Activated B cell treated with CpG ODN at 0.5 μM for 24 hours (primary cell): ENCODE results near the gene PDK2. TPM values are rescaled to one million over a fixed set of nuclear protein-coding genes. Genes with fewer than 3 reads are reported as not detected.

Experiments used
- ATAC-seq: fragments of 200-7000 bp; cut with Tn5 transposase; one replicate; pipeline ENCODE4 v1.10.0; 2021; ENCODE audit warnings: low read depth, mild to moderate bottlenecking, moderate library complexity
- CTCF ChIA-PET: fragments of 350-600 bp; sonication (Branson Sonifier 250); formaldehyde crosslinking; loops from one replicate; lab custom pipeline; 2021; ENCODE audit warnings: antibody characterized with exemption; lab: Charles Lee
- POLR2A ChIA-PET: fragments of 350-600 bp; sonication (Branson Sonifier 250); formaldehyde crosslinking; loops from one replicate; lab custom pipeline; 2021; ENCODE audit warnings: antibody characterized with exemption; lab: Charles Lee
- DNase-seq: peaks from one replicate; pipeline ENCODE4 v3.0.0; 2022
- H3K27ac Mint-ChIP-seq: one replicate; pipeline ENCODE4 v1.8.0; 2020; ENCODE audit warnings: mixed read lengths
- H3K27me3 Mint-ChIP-seq: one replicate; pipeline ENCODE4 v1.8.0; 2021; ENCODE audit warnings: mixed read lengths
- H3K36me3 Mint-ChIP-seq: one replicate; pipeline ENCODE4 v1.8.0; 2021; ENCODE audit warnings: low read depth, mixed read lengths
- H3K4me1 Mint-ChIP-seq: one replicate; pipeline ENCODE4 v1.8.0; 2021; ENCODE audit warnings: mixed read lengths
- H3K4me3 Mint-ChIP-seq: one replicate; pipeline ENCODE4 v1.8.0; 2020; ENCODE audit warnings: mild to moderate bottlenecking, mixed read lengths
- H3K9me3 Mint-ChIP-seq: one replicate; pipeline ENCODE4 v1.8.0; 2020; ENCODE audit warnings: mixed read lengths
- intact Hi-C: fragments of 100-400 bp; cut with micrococcal nuclease; formaldehyde crosslinking; loops from one replicate; pipeline ENCODE4 v1.15.1; 2024
- total RNA-seq: library from RNA; stranded (reverse); gene quantifications from 2 replicates; pipeline ENCODE4 v1.2.3, GENCODE V29; 2022
- TF ChIP-seq, protein P1 (sequence below): fragments of 200-600 bp; IDR thresholded peaks from one replicate; pipeline ENCODE4 v1.8.0; 2022; ENCODE audit warnings: antibody characterized with exemption, mild to moderate bottlenecking

Gene PDK2
- total RNA-seq, 1 donor from 2014 or later: 15.9 TPM

DNA sequence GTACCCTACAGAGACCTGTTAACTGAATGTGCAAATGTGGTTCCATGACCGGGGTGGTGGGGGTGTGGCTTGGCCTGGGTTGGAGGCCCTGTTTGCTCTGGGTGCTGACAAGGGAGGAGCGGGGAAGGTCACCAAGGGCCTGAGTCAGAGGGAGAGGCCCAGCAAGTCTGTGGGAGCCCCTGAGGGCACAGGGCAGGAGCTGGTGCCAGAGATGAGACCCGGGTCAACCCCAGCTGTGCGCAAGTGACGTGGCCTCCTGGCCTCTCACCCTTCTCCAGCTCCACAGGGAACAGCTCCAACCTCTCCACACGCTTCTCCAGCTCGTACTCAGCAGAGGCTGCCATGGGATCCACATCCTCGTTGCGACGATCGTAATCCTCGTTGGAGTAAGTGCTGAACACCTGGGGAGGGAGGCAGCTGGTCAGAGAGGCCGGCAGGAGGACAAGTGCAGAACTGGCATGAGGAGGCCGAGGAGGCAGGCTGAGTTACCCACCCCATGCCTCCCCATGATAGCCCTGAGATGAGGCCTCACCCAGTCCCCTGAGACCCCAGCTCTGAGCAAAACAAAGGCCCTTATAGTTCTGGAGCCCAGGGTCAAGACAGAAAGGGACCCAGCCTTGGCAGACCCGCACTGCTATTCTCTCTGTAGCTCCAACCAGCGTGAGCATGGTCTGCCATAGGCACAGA lies 49.8 kb downstream of the PDK2 start:
- Mint-ChIP-seq H3K36me3 (peaks cover 87% of the 10 kb centered on the region), H3K27ac (peak overlapping the region; percentile 96), H3K4me3 (peak overlapping the region; percentile 100), H3K4me1 (peaks cover 75% of the 10 kb centered on the region), H3K9me3 (no peaks in the 10 kb centered on the region), H3K27me3 (no peaks in the 10 kb centered on the region)
- DNase-seq: no peak
- CTCF ChIA-PET: interaction anchor here (1.1 to 1.5 kb wide), 3 partner anchors 8 to 28 kb away, joined by 3 to 6 read pairs (median 4); no protein-coding TSS in a partner anchor
- TF ChIP-seq, protein P1, sequence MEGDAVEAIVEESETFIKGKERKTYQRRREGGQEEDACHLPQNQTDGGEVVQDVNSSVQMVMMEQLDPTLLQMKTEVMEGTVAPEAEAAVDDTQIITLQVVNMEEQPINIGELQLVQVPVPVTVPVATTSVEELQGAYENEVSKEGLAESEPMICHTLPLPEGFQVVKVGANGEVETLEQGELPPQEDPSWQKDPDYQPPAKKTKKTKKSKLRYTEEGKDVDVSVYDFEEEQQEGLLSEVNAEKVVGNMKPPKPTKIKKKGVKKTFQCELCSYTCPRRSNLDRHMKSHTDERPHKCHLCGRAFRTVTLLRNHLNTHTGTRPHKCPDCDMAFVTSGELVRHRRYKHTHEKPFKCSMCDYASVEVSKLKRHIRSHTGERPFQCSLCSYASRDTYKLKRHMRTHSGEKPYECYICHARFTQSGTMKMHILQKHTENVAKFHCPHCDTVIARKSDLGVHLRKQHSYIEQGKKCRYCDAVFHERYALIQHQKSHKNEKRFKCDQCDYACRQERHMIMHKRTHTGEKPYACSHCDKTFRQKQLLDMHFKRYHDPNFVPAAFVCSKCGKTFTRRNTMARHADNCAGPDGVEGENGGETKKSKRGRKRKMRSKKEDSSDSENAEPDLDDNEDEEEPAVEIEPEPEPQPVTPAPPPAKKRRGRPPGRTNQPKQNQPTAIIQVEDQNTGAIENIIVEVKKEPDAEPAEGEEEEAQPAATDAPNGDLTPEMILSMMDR: no peak
- intact Hi-C loops: loop anchor here (10.0 kb wide), 1 partner anchor 380 kb away; the partner anchor contains the start of gene FAM117A
- ATAC-seq: no peak
- POLR2A ChIA-PET: interaction anchor here (1.1 kb wide), 1 partner anchor 51 kb away, joined by 3 read pairs; no protein-coding TSS in a partner anchor

DNA sequence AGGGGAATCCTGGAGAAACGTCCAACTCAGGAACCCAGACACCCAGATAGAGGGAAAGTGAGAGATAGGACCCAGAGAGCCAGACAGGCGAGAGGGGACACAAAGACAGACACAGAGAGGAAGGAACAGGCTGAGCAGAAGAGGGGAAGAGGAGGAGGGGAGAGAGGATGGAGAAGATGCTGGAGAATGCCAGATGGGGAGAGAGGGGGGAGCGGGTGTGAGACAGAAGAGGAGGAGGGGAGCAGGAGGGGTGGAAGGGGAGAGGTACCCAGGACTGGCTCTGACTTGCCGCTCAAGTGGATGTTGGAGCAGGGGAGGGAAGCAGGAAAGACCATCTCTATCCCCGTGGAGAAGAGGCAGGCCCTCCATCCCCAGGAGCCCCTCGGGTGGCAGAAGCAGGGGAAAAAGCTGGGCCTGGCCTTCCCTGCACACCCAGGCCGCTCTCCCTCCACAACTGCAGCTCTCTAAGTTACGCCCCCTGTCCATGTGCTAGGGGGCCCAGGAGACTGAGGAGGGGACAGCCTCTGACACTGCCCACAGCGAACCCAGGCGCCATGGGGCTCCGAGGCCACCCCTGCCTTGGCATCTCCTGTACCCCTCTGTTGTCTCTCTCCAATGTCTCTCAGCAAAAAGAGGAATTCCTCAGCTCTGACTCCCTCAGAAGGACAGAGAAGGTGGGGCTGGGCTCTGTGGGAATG lies 50.5 kb downstream of the PDK2 start:
- ChIA-PET CTCF (interaction anchor here (1.0 to 7.2 kb wide), 5 partner anchors 8 to 28 kb away, joined by 3 to 64 read pairs (median 4); no protein-coding TSS in a partner anchor), POLR2A (interaction anchor here (1.0 to 7.1 kb wide), 8 partner anchors 9 to 54 kb away, joined by 3 to 82 read pairs (median 4); partner anchors contain the start of gene SAMD14)
- H3K27me3 Mint-ChIP-seq: no peaks in the 10 kb centered on the region
- peak overlapping the region; percentile 96 for H3K27ac Mint-ChIP-seq
- peak overlapping the region; percentile 100 for H3K4me3 Mint-ChIP-seq
- intact Hi-C loops: loop anchor here (10.0 kb wide), 1 partner anchor 381 kb away; the partner anchor contains the start of gene FAM117A
- no peaks in the 10 kb centered on the region for H3K9me3 Mint-ChIP-seq
- TF ChIP-seq, protein P1: no peak
- no peak for DNase-seq
- H3K4me1 Mint-ChIP-seq: peaks cover 68% of the 10 kb centered on the region
- peaks cover 82% of the 10 kb centered on the region for H3K36me3 Mint-ChIP-seq
- no peak for ATAC-seq

DNA sequence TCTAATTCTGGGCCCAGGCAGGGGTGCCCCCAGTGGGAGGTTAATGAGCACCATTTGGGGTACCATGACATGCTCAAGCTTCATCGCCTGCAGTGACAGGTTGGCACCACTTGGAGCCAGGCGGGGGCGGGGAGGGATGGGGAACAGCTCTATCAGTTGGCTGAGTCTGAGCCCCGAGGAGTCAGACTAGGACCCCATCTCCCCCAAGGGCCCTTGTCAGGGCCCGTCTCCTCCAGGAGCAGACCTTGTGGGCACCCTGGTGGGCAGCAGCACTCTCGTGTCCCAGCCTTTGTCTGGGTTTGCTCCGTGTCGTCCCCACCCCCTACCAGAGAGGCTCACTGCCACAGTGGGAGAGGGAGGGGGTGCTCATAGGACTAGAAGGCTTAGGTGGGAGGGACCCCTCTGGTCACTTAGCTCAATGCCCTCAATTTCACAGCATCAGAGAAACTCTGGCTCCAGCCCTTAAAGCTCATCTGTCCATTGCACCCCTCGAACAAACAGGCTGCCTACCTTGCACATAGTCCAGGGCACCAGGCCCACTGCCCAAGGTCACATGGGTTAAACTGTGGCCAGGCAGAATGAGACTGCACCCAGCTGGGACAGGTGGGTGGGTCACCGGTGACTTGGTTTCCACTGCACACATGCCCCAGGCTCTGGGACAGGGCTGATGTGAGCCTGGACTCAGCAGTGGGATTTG lies 51.2 kb downstream of the PDK2 start:
- ChIA-PET CTCF (interaction anchor here (1.0 to 7.2 kb wide), 3 partner anchors 9 to 28 kb away, joined by 3 to 64 read pairs (median 3); no protein-coding TSS in a partner anchor), POLR2A (interaction anchor here (1.0 to 7.1 kb wide), 8 partner anchors 9 to 54 kb away, joined by 4 to 82 read pairs (median 7); partner anchors contain the start of gene SAMD14)
- H3K4me1 Mint-ChIP-seq: peaks cover 61% of the 10 kb centered on the region
- intact Hi-C loops: loop anchor here (10.0 kb wide), 1 partner anchor 382 kb away; the partner anchor contains the start of gene FAM117A
- H3K36me3 Mint-ChIP-seq: peaks cover 80% of the 10 kb centered on the region
- TF ChIP-seq, protein P1: no peak
- DNase-seq (no peak), ATAC-seq (no peak)
- H3K4me3 Mint-ChIP-seq: peak overlapping the region; percentile 100
- H3K9me3 Mint-ChIP-seq: no peaks in the 10 kb centered on the region
- H3K27ac Mint-ChIP-seq: peak overlapping the region; percentile 96
- H3K27me3 Mint-ChIP-seq: no peaks in the 10 kb centered on the region

DNA sequence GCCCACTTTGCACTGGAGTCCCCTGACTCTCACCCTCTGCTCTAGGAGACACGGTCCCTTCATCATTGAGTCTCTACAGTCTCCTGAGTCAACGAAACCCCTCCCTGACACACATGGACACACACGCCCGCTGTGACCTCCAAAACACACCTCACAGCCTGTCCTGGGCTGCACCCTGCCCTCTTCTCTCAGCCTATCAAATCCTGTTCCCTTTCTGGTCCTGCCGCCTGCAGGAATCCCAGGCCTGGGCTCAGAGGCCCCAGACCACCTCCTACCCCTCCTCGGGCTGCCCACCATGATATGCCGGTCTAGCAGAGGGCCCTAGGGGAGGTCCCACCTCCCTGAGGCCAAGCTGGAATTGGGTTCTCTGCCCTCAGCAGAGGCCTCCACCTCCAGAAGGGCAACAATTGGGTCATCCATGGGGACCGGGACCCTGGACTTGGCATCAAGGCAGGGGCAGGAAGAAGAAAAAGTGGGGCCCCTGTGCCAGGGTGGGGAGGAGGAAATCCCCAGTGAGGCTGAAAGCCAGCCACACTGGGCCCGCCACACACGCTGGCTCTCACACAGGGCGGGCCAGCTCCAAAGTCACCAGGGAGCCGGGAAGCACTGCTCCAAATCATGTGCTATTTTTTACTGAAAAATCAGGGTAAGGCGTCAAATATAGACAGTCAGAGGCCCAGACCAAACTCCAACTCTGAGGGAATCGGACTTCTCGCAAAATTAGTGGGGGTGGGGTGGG lies 51.9 kb downstream of the PDK2 start:
- ATAC-seq: peak; percentile 10
- DNase-seq: no peak
- H3K9me3 Mint-ChIP-seq: no peaks in the 10 kb centered on the region
- H3K36me3 Mint-ChIP-seq: peaks cover 76% of the 10 kb centered on the region
- TF ChIP-seq, protein P1: no peak
- POLR2A ChIA-PET: interaction anchor here (0.6 to 7.1 kb wide), 17 partner anchors 7 to 1165 kb away, joined by 3 to 82 read pairs (median 6); partner anchors contain the start of genes FAM117A, SAMD14 and TOB1
- H3K4me3 Mint-ChIP-seq: peak overlapping the region; percentile 100
- intact Hi-C loops: loop anchor here (10.0 kb wide), 1 partner anchor 382 kb away; the partner anchor contains the start of gene FAM117A
- no peaks in the 10 kb centered on the region for H3K27me3 Mint-ChIP-seq
- peak overlapping the region; percentile 96 for H3K27ac Mint-ChIP-seq
- H3K4me1 Mint-ChIP-seq: peaks cover 57% of the 10 kb centered on the region
- CTCF ChIA-PET: interaction anchor here (0.8 to 7.2 kb wide), 2 partner anchors 14 to 22 kb away, joined by 3 to 64 read pairs; no protein-coding TSS in a partner anchor
